Adipocyte (in vitro differentiated cells): ENCODE measurements around the gene PPIA.
A peak's percentile ranks its signal among the peaks of the same experiment; 100 is the strongest.
"Not testable (repeated sequence)": the region's sequence is repeated elsewhere in the genome, so short reads cannot be mapped to it uniquely, and the experiment has no call there.

Experiments
- DNase-seq: peaks from one replicate; pipeline ENCODE4 v3.0.0-alpha.2; 2015; ENCODE audit warnings: low read depth
- H3K27me3 ChIP-seq: replicated peaks from 2 replicates; pipeline ENCODE4 v1.7.0; 2013; ENCODE audit warnings: mild to moderate bottlenecking, low read length, moderate library complexity; ENCODE audit not compliant: control insufficient read depth, insufficient read depth
- H3K36me3 ChIP-seq: 2 replicates; pipeline ENCODE4 v1.7.0; 2013; ENCODE audit warnings: low read length, mild to moderate bottlenecking, moderate library complexity; ENCODE audit not compliant: control insufficient read depth, insufficient read depth, severe bottlenecking
- H3K4me1 ChIP-seq: 2 replicates; pipeline ENCODE4 v1.7.0; 2013; ENCODE audit warnings: mild to moderate bottlenecking, low read length, moderate library complexity; ENCODE audit not compliant: control insufficient read depth, insufficient read depth
- H3K4me3 ChIP-seq: 2 replicates; pipeline ENCODE4 v1.7.0; 2013; ENCODE audit warnings: mild to moderate bottlenecking, low read length, moderate library complexity
- H3K9ac ChIP-seq: 2 replicates; pipeline ENCODE4 v1.7.0; 2013; ENCODE audit warnings: mild to moderate bottlenecking, low read length, moderate library complexity
- H3K9me3 ChIP-seq: 2 replicates; pipeline ENCODE4 v1.7.0; 2013; ENCODE audit warnings: mild to moderate bottlenecking, low read length, moderate library complexity; ENCODE audit not compliant: control insufficient read depth

Gene PPIA

DNA sequence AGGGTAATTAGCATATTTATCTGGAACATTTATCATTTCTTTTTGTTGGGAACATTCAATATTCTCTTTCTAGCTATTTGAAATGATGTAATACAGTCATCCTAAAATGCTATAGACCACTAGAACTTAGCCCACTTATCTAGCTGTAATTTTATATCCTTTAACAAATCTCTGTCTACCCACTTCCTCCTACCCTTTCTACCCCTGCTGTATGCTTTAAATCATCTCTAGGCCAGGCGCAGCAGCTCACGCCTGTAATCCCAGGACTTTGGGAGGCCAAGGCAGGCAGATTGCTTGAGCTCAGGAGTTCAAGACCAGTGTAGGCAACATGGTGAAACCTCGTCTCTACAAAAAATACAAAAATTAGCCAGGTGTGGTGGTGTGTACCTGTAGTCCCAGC lies 22.0 kb upstream of the PPIA start:
- not testable (repeated sequence) for H3K36me3 ChIP-seq, H3K27me3 ChIP-seq, DNase-seq, H3K9me3 ChIP-seq, H3K4me3 ChIP-seq, H3K9ac ChIP-seq
- peaks cover 14% of the 10 kb centered on the region for H3K4me1 ChIP-seq

DNA sequence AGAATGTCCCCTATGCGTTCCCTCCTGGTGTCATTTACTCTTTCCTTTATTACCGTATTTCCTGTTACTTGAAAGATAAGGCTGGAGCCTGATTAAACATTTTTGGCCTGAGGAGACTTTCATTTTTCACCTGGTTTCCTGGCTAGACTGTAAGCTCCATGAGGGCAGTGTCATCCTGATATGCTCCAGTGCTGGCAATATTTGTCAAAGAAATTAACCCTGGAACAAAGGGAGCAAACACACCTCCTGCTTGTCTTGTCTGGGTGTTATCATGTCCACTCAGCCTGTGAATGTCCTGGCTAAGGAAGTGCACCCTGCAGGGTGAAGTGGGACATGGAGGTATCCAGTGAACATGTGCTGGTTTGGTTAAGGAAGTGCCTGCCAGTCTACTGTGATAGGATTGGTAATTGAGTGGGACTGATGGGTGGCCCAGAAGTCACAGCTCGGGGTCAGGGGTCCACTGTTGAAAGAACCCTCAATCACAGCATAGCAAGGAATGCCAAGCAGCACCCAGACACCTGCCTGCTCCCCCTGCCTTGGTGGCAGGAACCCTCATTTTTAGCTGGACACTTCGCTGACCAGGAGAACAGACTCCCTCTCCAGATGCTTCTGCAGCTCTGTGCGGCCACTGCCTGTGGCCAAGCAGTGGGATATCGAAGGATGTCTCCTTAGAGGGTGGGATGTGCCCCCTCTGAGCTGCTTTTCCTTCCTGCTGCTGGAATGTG lies 20.9 kb upstream of the PPIA start:
- no peak for DNase-seq
- Histone ChIP-seq H3K36me3 (no peaks in the 10 kb centered on the region), H3K4me3 (no peak overlapping the region), H3K9me3 (no peaks in the 10 kb centered on the region), H3K4me1 (peaks cover 3% of the 10 kb centered on the region), H3K9ac (no peak overlapping the region), H3K27me3 (peaks cover 5% of the 10 kb centered on the region)

DNA sequence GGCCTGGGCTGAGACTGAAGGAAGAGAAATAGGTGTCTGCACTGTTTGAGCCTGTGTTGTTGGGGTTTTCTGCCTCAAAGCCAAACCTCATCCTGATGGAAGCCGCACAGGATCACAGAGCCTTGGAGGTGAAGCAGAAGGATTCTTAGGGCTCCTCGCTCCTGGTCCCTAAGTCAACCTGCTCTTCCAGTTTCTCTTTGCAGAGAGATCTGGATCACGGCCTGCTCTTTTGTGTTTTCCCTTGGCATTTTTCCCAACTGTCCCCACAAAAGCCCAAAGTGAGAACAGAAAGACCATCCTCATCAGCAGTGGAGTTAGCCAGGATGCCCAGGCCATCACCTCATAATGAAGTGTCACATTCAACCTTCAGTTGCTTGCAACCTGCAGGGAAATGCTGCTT lies 20.3 kb upstream of the PPIA start:
- DNase-seq = no peak
- no peaks in the 10 kb centered on the region for H3K9me3 ChIP-seq
- peaks cover 5% of the 10 kb centered on the region for H3K27me3 ChIP-seq
- no peak overlapping the region for H3K9ac ChIP-seq
- H3K36me3 ChIP-seq = no peaks in the 10 kb centered on the region
- no peaks in the 10 kb centered on the region for H3K4me1 ChIP-seq
- H3K4me3 ChIP-seq = no peak overlapping the region

DNA sequence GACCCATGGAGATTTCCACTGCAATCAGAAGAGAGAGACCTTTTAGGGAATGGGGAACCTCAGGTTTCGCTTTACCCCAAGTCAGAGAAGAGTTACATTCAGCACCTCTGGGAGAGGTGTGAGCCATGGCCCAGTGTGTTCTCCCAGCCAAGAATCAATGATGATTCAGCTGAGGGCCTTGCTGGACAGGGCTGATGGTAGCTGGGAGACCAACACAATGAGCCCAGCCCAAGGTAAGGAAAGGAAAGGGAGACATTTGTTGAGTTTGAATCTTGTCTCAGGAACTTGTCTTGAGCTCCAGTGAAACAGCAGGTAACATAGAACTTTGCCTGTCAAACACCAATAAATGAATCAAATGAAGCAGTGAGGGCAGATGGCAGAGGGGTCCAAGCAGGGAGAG lies 14.0 kb upstream of the PPIA start:
- H3K9me3 ChIP-seq = peaks cover 10% of the 10 kb centered on the region
- H3K4me1 ChIP-seq = no peaks in the 10 kb centered on the region

DNA sequence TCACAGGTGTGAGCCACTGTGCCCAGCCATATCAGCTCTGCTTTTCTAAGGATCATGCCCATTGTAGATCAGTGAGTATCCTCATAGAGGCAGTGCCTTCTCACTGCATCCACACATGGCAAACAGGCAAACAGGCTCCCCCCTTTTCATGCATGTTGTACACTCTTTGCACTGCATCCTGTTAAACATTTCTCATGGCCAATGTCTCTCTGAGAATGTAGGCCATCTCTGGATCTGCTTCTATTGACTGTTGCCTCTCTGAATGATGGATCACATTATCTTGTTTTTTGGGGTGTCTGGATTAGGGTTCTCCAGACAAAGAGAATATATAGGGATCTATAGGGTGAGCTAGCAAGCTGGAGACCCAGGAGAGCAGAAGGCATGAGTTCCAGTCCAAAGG lies 13.1 kb upstream of the PPIA start:
- H3K9me3 ChIP-seq = peaks cover 10% of the 10 kb centered on the region
- H3K9ac ChIP-seq = no peak overlapping the region
- H3K4me1 ChIP-seq = no peaks in the 10 kb centered on the region
- no peak overlapping the region for H3K4me3 ChIP-seq
- no peaks in the 10 kb centered on the region for H3K27me3 ChIP-seq
- DNase-seq = no peak
- no peaks in the 10 kb centered on the region for H3K36me3 ChIP-seq

More for the DNA sequence above, 14.0 kb upstream of the PPIA start:
- H3K36me3 ChIP-seq = no peaks in the 10 kb centered on the region
- H3K4me3 ChIP-seq = no peak overlapping the region
- no peaks in the 10 kb centered on the region for H3K27me3 ChIP-seq
- no peak overlapping the region for H3K9ac ChIP-seq
- DNase-seq = no peak

DNA sequence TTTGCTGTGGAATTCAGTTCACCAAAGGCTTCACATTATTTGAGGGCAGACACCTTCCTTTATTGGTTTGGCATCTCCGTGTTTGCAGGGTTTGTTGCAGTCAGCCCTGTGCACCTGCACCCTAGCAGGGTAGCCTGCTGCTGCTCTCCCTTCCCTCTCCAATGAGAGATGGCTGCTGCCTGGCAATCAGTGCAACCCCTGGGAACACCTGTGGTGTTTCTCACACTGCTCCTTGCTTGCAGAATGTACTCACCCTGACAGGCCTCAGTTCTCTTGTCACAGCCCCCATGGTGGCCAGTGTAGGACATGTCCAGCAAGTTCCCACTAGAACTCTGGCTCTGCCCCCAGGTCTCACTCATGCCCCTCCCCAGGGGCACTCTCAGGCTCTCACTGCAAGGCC lies 12.1 kb upstream of the PPIA start:
- Histone ChIP-seq H3K4me1 (no peaks in the 10 kb centered on the region), H3K4me3 (no peak overlapping the region), H3K9me3 (peaks cover 10% of the 10 kb centered on the region), H3K36me3 (no peaks in the 10 kb centered on the region), H3K9ac (no peak overlapping the region), H3K27me3 (no peaks in the 10 kb centered on the region)
- DNase-seq = no peak

DNA sequence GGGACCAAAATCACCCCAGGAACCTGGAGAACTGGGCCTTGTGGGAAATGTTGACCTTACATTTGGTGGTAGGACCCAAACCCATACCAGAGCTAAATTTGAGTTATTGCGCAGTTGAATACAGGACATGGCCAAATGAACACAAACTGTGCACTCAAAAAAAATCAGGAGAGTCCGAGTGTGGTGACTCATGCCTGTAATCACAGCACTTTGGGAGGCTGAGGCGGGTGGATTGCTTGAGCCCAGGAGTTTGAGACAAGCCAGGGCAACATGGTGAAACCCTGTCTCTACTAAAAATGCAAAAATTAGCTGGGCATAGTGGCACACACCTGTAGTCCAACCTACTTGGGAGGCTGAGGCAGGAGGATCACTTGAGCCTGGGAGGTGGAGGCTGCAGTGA lies 11.3 kb upstream of the PPIA start:
- not testable (repeated sequence) for H3K36me3 ChIP-seq, DNase-seq

DNA sequence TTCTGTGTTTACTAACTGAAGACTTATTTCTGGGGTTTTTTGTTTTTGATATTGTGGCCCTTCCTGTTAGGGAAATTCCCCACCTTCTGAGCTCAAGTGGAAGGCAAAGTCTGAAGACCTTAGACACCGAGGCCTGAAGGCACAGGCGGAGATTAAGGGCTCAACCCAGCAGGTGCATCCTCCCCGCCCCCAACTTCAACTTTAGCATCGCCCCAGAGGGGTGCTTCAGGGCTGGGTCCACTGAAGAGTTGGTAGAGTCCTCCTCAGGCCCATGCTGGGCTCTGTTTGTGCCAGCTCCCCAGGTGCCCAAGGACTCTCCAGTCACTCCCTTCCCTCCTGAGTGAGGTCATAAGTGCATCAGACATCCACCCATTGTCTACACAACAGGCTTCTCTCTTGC lies 9.4 kb upstream of the PPIA start:
- H3K4me3 ChIP-seq = no peak overlapping the region
- H3K9ac ChIP-seq = no peak overlapping the region
- H3K27me3 ChIP-seq = no peaks in the 10 kb centered on the region
- H3K4me1 ChIP-seq = peaks cover 4% of the 10 kb centered on the region
- H3K9me3 ChIP-seq = peaks cover 10% of the 10 kb centered on the region
- DNase-seq = no peak
- H3K36me3 ChIP-seq = no peaks in the 10 kb centered on the region

More for the DNA sequence above, 11.3 kb upstream of the PPIA start:
- not testable (repeated sequence) for H3K4me1 ChIP-seq, H3K4me3 ChIP-seq, H3K27me3 ChIP-seq, H3K9ac ChIP-seq
- peaks cover 10% of the 10 kb centered on the region for H3K9me3 ChIP-seq

DNA sequence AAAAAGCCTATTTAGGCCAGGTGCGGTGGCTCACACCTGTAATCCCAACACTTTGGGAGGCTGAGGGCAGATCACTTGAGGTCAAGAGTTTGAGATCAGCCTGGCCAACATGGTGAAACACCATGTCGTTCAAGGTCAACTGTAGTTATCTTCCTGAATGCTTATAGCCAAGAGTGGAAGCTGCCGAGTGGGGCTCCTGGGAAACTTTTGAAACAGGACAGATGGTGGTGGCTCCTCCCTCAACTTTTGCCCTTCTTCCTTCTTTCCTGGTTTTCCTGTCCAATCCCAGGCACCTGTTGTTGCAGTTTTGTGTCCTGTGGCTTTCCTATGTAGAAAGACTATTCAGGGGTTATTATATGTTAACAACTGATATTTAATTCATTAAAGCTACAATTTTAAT lies 8.7 kb upstream of the PPIA start:
- H3K9me3 ChIP-seq = peaks cover 9% of the 10 kb centered on the region
- no peak overlapping the region for H3K4me3 ChIP-seq
- no peaks in the 10 kb centered on the region for H3K27me3 ChIP-seq

DNA sequence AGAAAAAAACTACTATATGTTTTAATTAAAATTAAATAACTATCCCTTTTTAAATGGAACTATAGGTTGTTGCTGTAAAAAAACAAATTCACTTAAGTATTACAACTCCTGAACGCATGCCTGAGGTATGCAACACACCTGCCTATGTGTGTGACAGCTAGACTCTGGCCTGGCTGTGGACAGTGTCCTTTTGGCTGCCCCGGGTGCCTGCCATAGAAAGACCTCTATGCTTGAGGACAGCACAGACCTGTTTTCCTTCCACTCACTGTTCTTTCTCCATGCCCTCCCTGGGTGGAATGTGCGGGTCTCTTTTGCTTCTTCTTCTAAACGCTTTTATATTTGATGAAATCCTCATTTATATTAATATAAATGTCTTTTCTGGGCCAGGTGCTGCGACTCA lies 6.5 kb upstream of the PPIA start:
- Histone ChIP-seq H3K4me3 (no peak overlapping the region), H3K27me3 (no peaks in the 10 kb centered on the region), H3K9me3 (no peaks in the 10 kb centered on the region), H3K4me1 (peaks cover 4% of the 10 kb centered on the region), H3K36me3 (no peaks in the 10 kb centered on the region), H3K9ac (no peak overlapping the region)
- DNase-seq = no peak

More for the DNA sequence above, 8.7 kb upstream of the PPIA start:
- H3K9ac ChIP-seq = no peak overlapping the region
- H3K4me1 ChIP-seq = peaks cover 4% of the 10 kb centered on the region
- H3K36me3 ChIP-seq = no peaks in the 10 kb centered on the region
- no peak for DNase-seq

DNA sequence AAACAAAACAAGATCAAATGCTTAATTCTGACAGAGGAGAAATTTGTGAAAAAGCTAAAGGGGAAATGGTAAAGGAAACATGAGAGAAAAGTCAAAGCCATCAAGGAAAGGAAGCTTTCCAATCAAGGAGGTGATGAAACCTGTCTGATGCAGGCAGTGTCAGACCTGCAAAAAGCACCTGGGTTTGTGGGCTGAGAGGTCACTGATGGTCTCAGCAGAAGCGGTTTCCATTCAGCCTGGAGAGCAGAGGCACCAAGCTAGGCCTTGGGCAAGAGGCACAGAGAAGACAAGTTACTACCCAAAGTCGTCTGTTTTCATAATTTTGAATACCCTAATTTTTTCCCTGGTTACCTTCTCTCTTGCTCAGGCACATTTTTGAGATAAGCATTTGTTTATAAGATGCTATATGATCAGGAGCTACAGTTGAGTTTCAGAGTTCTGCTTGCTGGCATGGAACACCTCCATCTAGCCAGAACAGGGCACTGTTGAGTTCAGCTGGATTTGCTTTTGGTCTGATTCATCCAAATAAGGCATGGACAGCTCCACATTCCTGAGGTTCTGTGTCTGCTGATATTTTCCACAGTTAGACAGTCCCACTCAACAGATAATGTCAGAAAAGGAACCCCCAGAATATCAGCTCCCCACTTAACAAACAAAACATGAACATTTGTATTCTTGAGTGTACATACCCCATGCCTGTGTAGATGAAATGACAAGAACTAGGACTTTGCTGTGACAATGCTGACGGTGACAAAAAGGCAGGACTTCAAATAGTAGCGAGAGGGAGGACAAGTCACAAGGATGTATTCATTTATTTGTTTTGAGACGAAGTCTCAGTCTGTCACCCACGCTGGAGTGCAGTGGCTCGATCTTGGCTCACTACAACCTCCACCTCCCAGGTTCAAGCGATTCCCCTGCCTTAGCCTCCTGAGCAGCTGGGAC lies 4.9 kb upstream of the PPIA start:
- peak; percentile 72 for DNase-seq
- Histone ChIP-seq H3K4me3 (no peak overlapping the region), H3K27me3 (no peaks in the 10 kb centered on the region), H3K36me3 (no peaks in the 10 kb centered on the region), H3K9me3 (no peaks in the 10 kb centered on the region), H3K9ac (no peak overlapping the region), H3K4me1 (peaks cover 4% of the 10 kb centered on the region)
